Endothelial cell of umbilical vein (primary cell): ENCODE data around the gene OR52L1.

Experiments
- CTCF ChIP-seq, 2 donors: IDR thresholded peaks; 1 replicate in 1 of 2; 2 replicates in 1 of 2; pipeline ENCODE4 v1.5.1; 2011; ENCODE audit warnings: low read length in 2 of 2, mild to moderate bottlenecking in 2 of 2, moderate library complexity in 2 of 2, control low read depth in 1 of 2, inconsistent platforms in 1 of 2, low read depth in 1 of 2; ENCODE audit not compliant: insufficient read depth in 1 of 2; ENCODE audit errors: extremely low read depth in 1 of 2
- EZH2 ChIP-seq: IDR thresholded peaks from 2 replicates; pipeline ENCODE4 v1.6.1; 2012; ENCODE audit warnings: borderline replicate concordance, low read depth, mild to moderate bottlenecking, moderate library complexity, low read length, inconsistent platforms; ENCODE audit not compliant: severe bottlenecking
- MYC ChIP-seq: IDR thresholded peaks from one replicate; pipeline ENCODE4 v1.6.1; 2011; ENCODE audit warnings: mild to moderate bottlenecking, low read depth, low read length
- POLR2A ChIP-seq: IDR thresholded peaks from 2 replicates; pipeline ENCODE4 v1.6.1; 2012; ENCODE audit warnings: low read depth, mild to moderate bottlenecking, control low read depth, low read length

GRCh38 chr11:6027501-6027900 lies 40.7 kb upstream of the OR52L1 start:
- TF ChIP-seq CTCF (IDR thresholded peaks at IDR 0.05; ENCODE audit: extremely low read depth in 1 of 2, insufficient read depth in 1 of 2, low read depth in 1 of 2, low read length in 2 of 2) (no peak), POLR2A (no peak), EZH2 (no peak), MYC (no peak)
